Lower leg skin (tissue), 3 donors: ENCODE measurements around the gene PITPNC1.

Experiments used
- CTCF ChIP-seq, 3 donors: fragments of 450-650 bp; IDR thresholded peaks; one replicate each; pipeline ENCODE4 v1.5.1; 2016; ENCODE audit warnings: antibody characterized with exemption in 3 of 3, mild to moderate bottlenecking in 3 of 3, moderate library complexity in 2 of 3
- POLR2A ChIP-seq, 2 donors: fragments of 450-650 bp; IDR thresholded peaks; one replicate each; pipeline ENCODE4 v1.6.1; 2016 to 2017; ENCODE audit warnings: antibody characterized with exemption in 2 of 2, mild to moderate bottlenecking in 1 of 2, moderate library complexity in 1 of 2

- no peak for TF ChIP-seq CTCF (IDR thresholded peaks at IDR 0.05)
- no peak for TF ChIP-seq POLR2A (IDR thresholded peaks at IDR 0.05)
These were observed 199.5 kb downstream of the PITPNC1 start for GRCh38 chr17:67576471-67577115.
